Cardiac muscle cell (in vitro differentiated cells and primary cell): Measurements from ENCODE around the gene KYNU. TPM values are rescaled to one million over a fixed set of nuclear protein-coding genes. Genes with fewer than 3 reads are reported as not detected.
"Not testable (repeated sequence)": the region's sequence is repeated elsewhere in the genome, so short reads cannot be mapped to it uniquely, and the experiment has no call there.

Experiments used
- DNase-seq, 2 donors: peaks; one replicate each; pipeline versions ENCODE4 v3.0.0 to v3.0.0-alpha.2; 2010 to 2017; ENCODE audit warnings: low read depth in 1 of 2, low spot score in 1 of 2
- H3K27ac ChIP-seq: fragments of 200-600 bp; sonication (generic); 2 replicates; pipeline ENCODE4 v1.5.1; 2016
- H3K27me3 ChIP-seq: fragments of 200-600 bp; sonication (generic); 2 replicates; pipeline ENCODE4 v1.6.0; 2016; ENCODE audit warnings: control low read depth
- H3K36me3 ChIP-seq: fragments of 200-600 bp; sonication (generic); 2 replicates; pipeline ENCODE4 v1.5.1; 2016; ENCODE audit warnings: control low read depth
- H3K4me1 ChIP-seq: fragments of 200-600 bp; sonication (generic); 2 replicates; pipeline ENCODE4 v1.8.1; 2017; ENCODE audit warnings: low read depth, mild to moderate bottlenecking, mixed run types
- H3K4me3 ChIP-seq: fragments of 200-600 bp; sonication (generic); 2 replicates; pipeline ENCODE4 v1.5.1; 2016; ENCODE audit warnings: mild to moderate bottlenecking
- H3K9me3 ChIP-seq: fragments of 200-600 bp; sonication (generic); 2 replicates; pipeline ENCODE4 v1.5.1; 2017; ENCODE audit warnings: low read depth, mild to moderate bottlenecking, control low read depth
- polyA plus RNA-seq: library from polyadenylated mRNA; unstranded; fragments of >200 nt; fragmentation: Nextera tagmentation; extraction: Ambion mirVana; gene quantifications from 2 replicates; pipeline ENCODE4 v1.2.1, GENCODE V29; 2016
- total RNA-seq: library from RNA; depleted of rRNA; stranded (reverse); fragments of >200 nt; gene quantifications from 2 replicates; pipeline ENCODE4 v1.2.3, GENCODE V29; 2016
- TF ChIP-seq, protein P1 (sequence below): IDR thresholded peaks from 2 replicates; pipeline ENCODE4 v1.5.1; 2012; ENCODE audit warnings: low read depth, mild to moderate bottlenecking, low read length

KYNU gene
- total and polyA plus RNA-seq, 2 experiments from 2014 or later = 0.12 to 0.24 TPM

- Histone ChIP-seq H3K4me1 (no peaks in the 10 kb centered on the region), H3K9me3 (no peaks in the 10 kb centered on the region), H3K36me3 (no peaks in the 10 kb centered on the region), H3K27ac (no peak overlapping the region), H3K27me3 (no peaks in the 10 kb centered on the region), H3K4me3 (no peak overlapping the region)
- TF ChIP-seq, protein P1, sequence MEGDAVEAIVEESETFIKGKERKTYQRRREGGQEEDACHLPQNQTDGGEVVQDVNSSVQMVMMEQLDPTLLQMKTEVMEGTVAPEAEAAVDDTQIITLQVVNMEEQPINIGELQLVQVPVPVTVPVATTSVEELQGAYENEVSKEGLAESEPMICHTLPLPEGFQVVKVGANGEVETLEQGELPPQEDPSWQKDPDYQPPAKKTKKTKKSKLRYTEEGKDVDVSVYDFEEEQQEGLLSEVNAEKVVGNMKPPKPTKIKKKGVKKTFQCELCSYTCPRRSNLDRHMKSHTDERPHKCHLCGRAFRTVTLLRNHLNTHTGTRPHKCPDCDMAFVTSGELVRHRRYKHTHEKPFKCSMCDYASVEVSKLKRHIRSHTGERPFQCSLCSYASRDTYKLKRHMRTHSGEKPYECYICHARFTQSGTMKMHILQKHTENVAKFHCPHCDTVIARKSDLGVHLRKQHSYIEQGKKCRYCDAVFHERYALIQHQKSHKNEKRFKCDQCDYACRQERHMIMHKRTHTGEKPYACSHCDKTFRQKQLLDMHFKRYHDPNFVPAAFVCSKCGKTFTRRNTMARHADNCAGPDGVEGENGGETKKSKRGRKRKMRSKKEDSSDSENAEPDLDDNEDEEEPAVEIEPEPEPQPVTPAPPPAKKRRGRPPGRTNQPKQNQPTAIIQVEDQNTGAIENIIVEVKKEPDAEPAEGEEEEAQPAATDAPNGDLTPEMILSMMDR = no peak
- DNase-seq = no peak
Observed at GRCh38 chr2:142881619-142882018, 4.2 kb downstream of the KYNU start.

- not testable (repeated sequence) for H3K27ac ChIP-seq, H3K9me3 ChIP-seq, DNase-seq, H3K27me3 ChIP-seq, H3K36me3 ChIP-seq, H3K4me1 ChIP-seq, H3K4me3 ChIP-seq
Observed at GRCh38 chr2:142882500-142882899, 5.0 kb downstream of the KYNU start.

DNA sequence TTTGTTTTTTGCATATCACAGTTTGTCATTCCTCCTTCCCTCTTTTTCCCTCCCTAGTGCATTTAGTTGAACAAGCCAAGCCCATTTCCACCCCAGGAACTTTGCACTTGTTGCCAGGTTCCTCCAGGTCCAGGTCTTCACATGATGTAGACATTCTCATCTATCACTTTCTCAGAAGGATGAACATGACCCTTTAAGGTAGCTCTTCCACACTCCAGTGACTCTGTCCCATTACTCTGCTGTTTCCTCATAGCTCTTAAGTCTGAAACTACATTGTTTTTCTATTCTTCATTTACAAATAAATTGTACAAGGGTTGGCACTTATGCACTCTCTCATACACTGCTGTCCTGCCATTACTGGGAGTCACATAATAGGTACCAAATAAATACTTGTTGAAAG is 6.1 kb downstream of the KYNU start:
- no peaks in the 10 kb centered on the region for H3K9me3 ChIP-seq
- TF ChIP-seq, protein P1 = no peak
- no peak for DNase-seq
- H3K4me3 ChIP-seq = no peak overlapping the region
- no peaks in the 10 kb centered on the region for H3K4me1 ChIP-seq
- H3K27ac ChIP-seq = no peak overlapping the region
- no peaks in the 10 kb centered on the region for H3K27me3 ChIP-seq
- H3K36me3 ChIP-seq = no peaks in the 10 kb centered on the region

DNA sequence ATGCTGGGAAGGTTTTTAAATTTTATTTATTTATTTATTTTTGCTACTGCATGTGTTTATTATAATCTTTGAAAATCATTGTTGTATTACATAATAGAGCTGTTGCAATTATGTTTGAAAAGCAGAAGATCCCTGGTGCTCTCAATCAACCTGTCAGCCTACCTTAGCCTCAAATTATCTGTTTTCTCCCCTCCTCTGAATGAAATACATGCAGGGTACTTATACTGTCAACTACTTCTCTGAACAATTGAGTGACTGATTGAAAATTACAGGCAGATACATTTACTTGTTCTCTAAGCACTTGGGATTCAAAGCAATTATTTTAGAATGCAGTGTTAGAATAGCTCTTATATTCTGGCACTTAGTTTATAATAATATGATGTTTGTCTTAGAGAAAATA is 8.1 kb downstream of the KYNU start:
- Histone ChIP-seq H3K4me3 (no peak overlapping the region), H3K27ac (no peak overlapping the region), H3K27me3 (no peaks in the 10 kb centered on the region), H3K4me1 (no peaks in the 10 kb centered on the region), H3K9me3 (no peaks in the 10 kb centered on the region), H3K36me3 (no peaks in the 10 kb centered on the region)
- TF ChIP-seq, protein P1 = no peak
- no peak for DNase-seq

- no peak overlapping the region for H3K4me3 ChIP-seq
- no peak overlapping the region for H3K27ac ChIP-seq
- no peaks in the 10 kb centered on the region for H3K4me1 ChIP-seq
- TF ChIP-seq, protein P1 = no peak
- H3K9me3 ChIP-seq = no peaks in the 10 kb centered on the region
- H3K27me3 ChIP-seq = no peaks in the 10 kb centered on the region
- no peak for DNase-seq
- H3K36me3 ChIP-seq = no peaks in the 10 kb centered on the region
Observed at GRCh38 chr2:142892715-142893114, 15.3 kb downstream of the KYNU start.

- no peak overlapping the region for H3K4me3 ChIP-seq
- no peaks in the 10 kb centered on the region for H3K4me1 ChIP-seq
- TF ChIP-seq, protein P1 = no peak
- DNase-seq = no peak
- no peaks in the 10 kb centered on the region for H3K36me3 ChIP-seq
- no peaks in the 10 kb centered on the region for H3K27me3 ChIP-seq
- H3K27ac ChIP-seq = no peak overlapping the region
- no peaks in the 10 kb centered on the region for H3K9me3 ChIP-seq
Observed at GRCh38 chr2:142893241-142893640, 15.8 kb downstream of the KYNU start.
